VCaP (cell line): ENCODE measurements around the gene CDKN2B.
A peak's percentile ranks its signal among the peaks of the same experiment; 100 is the strongest.
"Not testable (repeated sequence)": the region's sequence is repeated elsewhere in the genome, so short reads cannot be mapped to it uniquely, and the experiment has no call there.

Experiments
- H3K27ac ChIP-seq: fragments of 450-650 bp; 2 replicates; pipeline ENCODE4 v1.5.1; 2017
- CTCF ChIP-seq: fragments of 450-650 bp; conservative IDR thresholded peaks from 2 replicates; pipeline ENCODE4 v1.5.1; 2017; ENCODE audit warnings: mild to moderate bottlenecking, moderate library complexity

The CDKN2B gene

GRCh38 chr9:21966140-21966851 is 42.8 kb downstream of the CDKN2B start:
- H3K27ac ChIP-seq: no peak overlapping the region
- TF ChIP-seq CTCF: no peak

GRCh38 chr9:21965401-21965951 is 43.6 kb downstream of the CDKN2B start:
- peak; percentile 85 for TF ChIP-seq CTCF
- no peak overlapping the region; the same call in 1 of the 2 replicates for H3K27ac ChIP-seq

DNA sequence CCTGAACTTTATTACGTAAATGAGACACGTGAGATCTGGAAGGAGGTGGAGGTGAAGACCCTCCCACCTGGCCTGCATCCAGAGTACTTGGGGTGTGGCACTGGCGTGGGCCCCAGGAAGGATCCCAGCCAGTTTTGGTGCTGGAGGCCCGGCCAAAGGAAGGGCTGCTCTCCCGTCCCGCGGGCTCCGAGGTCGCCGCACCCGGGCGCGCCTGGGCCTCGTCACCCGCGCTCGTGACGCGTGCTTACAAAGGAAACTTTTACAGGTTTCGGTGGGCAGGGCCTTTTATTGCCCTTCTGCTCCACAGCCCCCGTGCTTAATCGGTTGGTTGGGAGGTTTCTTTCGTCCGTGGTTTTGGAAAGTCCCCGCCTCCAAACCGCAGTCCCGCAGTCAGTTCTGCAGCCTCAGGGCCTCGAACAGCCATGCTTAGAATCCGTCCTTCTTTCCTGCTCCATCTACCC is 44.1 kb downstream of the CDKN2B start:
- no peak overlapping the region; the same call in 1 of the 2 replicates for H3K27ac ChIP-seq
- no peak for TF ChIP-seq CTCF

DNA sequence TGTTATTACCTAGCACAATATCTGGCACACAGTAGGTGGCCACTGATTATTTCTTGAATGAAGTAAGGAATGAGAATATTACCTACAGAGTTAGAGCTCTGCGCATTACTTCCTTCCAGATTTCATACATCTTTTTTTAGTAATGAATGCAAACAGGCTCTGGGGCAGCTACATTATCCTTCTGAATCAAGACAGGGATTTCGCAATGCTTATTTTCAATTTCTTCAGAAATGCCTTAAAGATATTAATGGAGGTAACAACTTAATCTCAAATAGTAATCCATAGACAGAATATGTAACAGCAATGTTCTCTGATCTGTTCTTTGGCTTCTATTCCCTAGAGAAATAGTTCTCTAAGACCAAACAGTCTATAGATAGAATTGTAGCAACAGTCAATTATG is 47.5 kb downstream of the CDKN2B start:
- H3K27ac ChIP-seq: no peak overlapping the region
- TF ChIP-seq CTCF: no peak

DNA sequence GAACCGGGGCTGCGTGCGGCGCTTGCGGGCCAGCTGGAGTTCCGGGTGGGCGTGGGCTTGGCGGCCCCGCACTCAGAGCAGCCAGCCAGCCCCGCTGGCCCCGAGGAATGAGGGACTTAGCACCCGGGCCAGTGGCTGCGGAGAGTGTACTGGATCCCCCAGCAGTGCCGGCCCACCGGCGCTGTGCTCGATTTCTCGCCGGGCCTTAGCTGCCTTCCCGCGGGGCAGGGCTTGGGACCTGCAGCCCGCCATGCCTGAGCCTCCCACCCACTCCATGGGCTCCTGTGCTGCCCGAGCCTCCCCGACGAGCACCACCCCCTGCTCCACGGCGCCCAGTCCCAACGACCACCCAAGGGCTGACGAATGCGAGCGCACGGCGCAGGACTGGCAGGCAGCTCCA is 49.8 kb downstream of the CDKN2B start:
- not testable (repeated sequence) for H3K27ac ChIP-seq

DNA sequence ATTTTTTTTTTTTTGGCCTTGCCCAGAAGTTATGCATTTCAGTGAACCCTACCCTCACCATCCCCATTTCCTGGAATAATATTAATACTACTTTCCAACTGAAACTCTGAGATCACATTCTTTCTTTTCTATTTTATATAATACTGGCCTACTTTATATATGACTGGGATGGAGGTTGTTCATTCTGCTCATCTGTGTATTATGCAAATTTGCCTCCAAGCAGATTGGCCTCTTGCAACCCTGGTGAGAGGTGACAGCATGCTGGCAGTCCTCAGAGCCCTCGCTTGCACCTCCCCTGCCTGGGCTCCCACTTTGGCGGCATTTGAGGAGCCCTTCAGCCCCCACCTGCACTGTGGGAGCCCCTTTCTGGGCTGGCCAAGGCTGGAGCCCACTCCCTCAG is 50.3 kb downstream of the CDKN2B start:
- TF ChIP-seq CTCF: no peak

More for the DNA sequence above, 50.3 kb downstream of the CDKN2B start:
- H3K27ac ChIP-seq: no peak overlapping the region
